ENCODE results near the gene CAPZB. TPM values are rescaled to one million over a fixed set of nuclear protein-coding genes. Genes with fewer than 3 reads are reported as not detected.

CAPZB gene
- total RNA-seq, 3 donors from 2014 or later (not counting 1 experiment from before 2014, with no cell fraction given), result 369 to 393 (median 375) TPM

GRCh38 chr1:19321071-19321470 is 164.3 kb downstream of the CAPZB start:
- ATAC-seq (no peak), DNase-seq (no peak)
- Mint-ChIP-seq H3K27ac (no peak overlapping the region), H3K4me1 (peaks cover 0 to 2% of the 10 kb centered on the region in 2 donors), H3K27me3 (ENCODE audit: low read depth in 2 of 2) (no peaks in the 10 kb centered on the region), H3K36me3 (no peaks in the 10 kb centered on the region), H3K9me3 (no peaks in the 10 kb centered on the region), H3K4me3 (no peak overlapping the region)
- TF ChIP-seq CTCF (IDR thresholded peaks at IDR 0.05), result no peak
- H3K4me3 ChIP-seq (ENCODE audit: low read length), result no peak overlapping the region
- intact Hi-C loops (cut with micrococcal nuclease), result no loop called here
- peaks cover 18% of the 10 kb centered on the region for H3K36me3 ChIP-seq (ENCODE audit: control insufficient read depth, insufficient read depth, low read length)
- no peak overlapping the region for H3K27ac ChIP-seq (ENCODE audit: low read length)
- no peaks in the 10 kb centered on the region for H3K27me3 ChIP-seq (ENCODE audit: control insufficient read depth, insufficient read depth, low read length)
- H3K4me1 ChIP-seq (ENCODE audit: control insufficient read depth, insufficient read depth, low read length), result peaks cover 4% of the 10 kb centered on the region
- H3K9me3 ChIP-seq (ENCODE audit: control insufficient read depth, insufficient read depth, low read length), result no peaks in the 10 kb centered on the region
- 89% methylated on average over 3 of the region's 3 CpGs for WGBS (ENCODE audit: insufficient coverage)

GRCh38 chr1:19319196-19319595 is 166.1 kb downstream of the CAPZB start:
- TF ChIP-seq CTCF (IDR thresholded peaks at IDR 0.05), result no peak
- no peaks in the 10 kb centered on the region for H3K27me3 Mint-ChIP-seq (ENCODE audit: low read depth in 2 of 2)
- no peak overlapping the region for H3K27ac Mint-ChIP-seq
- intact Hi-C loops (cut with micrococcal nuclease), result loop anchor here (10.0 kb wide), 1 partner anchor 166 kb away; the partner anchor contains the start of gene CAPZB
- H3K4me1 ChIP-seq (ENCODE audit: control insufficient read depth, insufficient read depth, low read length), result peaks cover 22% of the 10 kb centered on the region
- no peaks in the 10 kb centered on the region for H3K9me3 Mint-ChIP-seq
- 92% methylated on average over 3 of the region's 3 CpGs for WGBS (ENCODE audit: insufficient coverage)
- H3K36me3 Mint-ChIP-seq, result no peaks in the 10 kb centered on the region
- H3K27ac ChIP-seq (ENCODE audit: low read length), result no peak overlapping the region
- no peak for DNase-seq
- no peak overlapping the region for H3K4me3 ChIP-seq (ENCODE audit: low read length)
- H3K36me3 ChIP-seq (ENCODE audit: control insufficient read depth, insufficient read depth, low read length), result peaks cover 7% of the 10 kb centered on the region
- no peaks in the 10 kb centered on the region for H3K27me3 ChIP-seq (ENCODE audit: control insufficient read depth, insufficient read depth, low read length)
- H3K9me3 ChIP-seq (ENCODE audit: control insufficient read depth, insufficient read depth, low read length), result no peaks in the 10 kb centered on the region
- no peak for ATAC-seq
- H3K4me1 Mint-ChIP-seq, result peaks cover 0 to 11% of the 10 kb centered on the region in 2 donors
- H3K4me3 Mint-ChIP-seq, result no peak overlapping the region

DNA sequence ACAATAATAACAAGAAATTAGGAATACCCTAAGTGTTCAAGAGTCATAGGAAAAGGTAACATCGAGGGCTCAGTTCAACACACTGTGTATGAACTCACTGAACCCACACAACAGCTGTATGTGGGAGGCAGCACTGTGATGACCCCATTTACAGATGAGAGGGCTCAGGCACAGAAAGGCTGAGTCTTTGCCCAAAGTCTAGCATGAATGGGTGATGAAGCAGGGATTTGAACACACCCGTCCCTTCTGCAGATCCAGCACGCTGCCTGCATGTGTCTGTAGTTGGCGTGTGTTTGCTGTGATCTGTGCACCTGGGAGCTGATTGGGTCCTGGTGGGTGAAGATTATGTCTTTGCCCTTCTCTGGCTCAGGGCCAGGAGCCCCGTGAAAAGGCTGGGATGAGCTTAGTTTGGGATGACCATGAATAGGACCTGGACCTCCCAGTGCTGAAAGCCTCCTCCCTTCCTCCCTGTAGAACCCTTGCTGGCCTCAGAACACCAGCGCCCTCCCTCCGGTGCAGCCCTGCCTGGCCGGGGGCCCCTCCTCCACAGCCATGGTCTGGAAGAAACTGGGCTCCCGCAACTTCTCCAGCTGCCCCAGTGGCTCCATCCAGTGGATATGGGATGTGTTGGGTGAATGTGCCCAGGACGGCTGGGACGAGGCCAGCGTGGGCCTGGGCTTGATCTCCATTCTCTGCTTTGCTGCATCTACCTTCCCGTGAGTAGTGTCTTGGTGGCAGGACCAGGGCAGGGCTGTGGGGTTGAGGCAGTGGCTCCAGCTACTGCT is 168.0 kb downstream of the CAPZB start:
- H3K9me3 ChIP-seq (ENCODE audit: control insufficient read depth, insufficient read depth, low read length), result no peaks in the 10 kb centered on the region
- H3K27ac Mint-ChIP-seq, result no peak overlapping the region
- H3K9me3 Mint-ChIP-seq, result no peaks in the 10 kb centered on the region
- H3K36me3 Mint-ChIP-seq, result no peaks in the 10 kb centered on the region
- intact Hi-C loops (cut with micrococcal nuclease), result loop anchor here (10.0 kb wide), 1 partner anchor 167 kb away; the partner anchor contains the start of gene CAPZB
- ATAC-seq, result no peak
- H3K27me3 ChIP-seq (ENCODE audit: control insufficient read depth, insufficient read depth, low read length), result no peaks in the 10 kb centered on the region
- TF ChIP-seq CTCF (IDR thresholded peaks at IDR 0.05), result no peak
- no peak overlapping the region for H3K4me3 Mint-ChIP-seq
- no peak overlapping the region for H3K4me3 ChIP-seq (ENCODE audit: low read length)
- H3K27me3 Mint-ChIP-seq (ENCODE audit: low read depth in 2 of 2), result no peaks in the 10 kb centered on the region
- DNase-seq, result peak in 1 of 2 donors; percentile 8
- WGBS (ENCODE audit: insufficient coverage), result 92% methylated on average over 12 of the region's 13 CpGs
- no peak overlapping the region for H3K27ac ChIP-seq (ENCODE audit: low read length)
- H3K4me1 Mint-ChIP-seq, result peaks cover 14 to 26% of the 10 kb centered on the region in 2 donors
- peaks cover 39% of the 10 kb centered on the region for H3K4me1 ChIP-seq (ENCODE audit: control insufficient read depth, insufficient read depth, low read length)
- H3K36me3 ChIP-seq (ENCODE audit: control insufficient read depth, insufficient read depth, low read length), result peaks cover 4% of the 10 kb centered on the region
